DND-41 (cell line): Measurements from ENCODE around the gene SRF.

Experiments used
- EZH2 ChIP-seq: IDR thresholded peaks from 3 replicates; pipeline ENCODE4 v1.6.1; 2012; ENCODE audit warnings: borderline replicate concordance, low read depth, mild to moderate bottlenecking, moderate library complexity, low read length, inconsistent platforms; ENCODE audit not compliant: severe bottlenecking
- TF ChIP-seq, protein P1 (sequence below): IDR thresholded peaks from 2 replicates; pipeline ENCODE4 v1.5.1; 2012; ENCODE audit warnings: borderline replicate concordance, low read length, moderate library complexity, mild to moderate bottlenecking; ENCODE audit not compliant: poor library complexity, severe bottlenecking; ENCODE audit errors: extremely low read depth

DNA sequence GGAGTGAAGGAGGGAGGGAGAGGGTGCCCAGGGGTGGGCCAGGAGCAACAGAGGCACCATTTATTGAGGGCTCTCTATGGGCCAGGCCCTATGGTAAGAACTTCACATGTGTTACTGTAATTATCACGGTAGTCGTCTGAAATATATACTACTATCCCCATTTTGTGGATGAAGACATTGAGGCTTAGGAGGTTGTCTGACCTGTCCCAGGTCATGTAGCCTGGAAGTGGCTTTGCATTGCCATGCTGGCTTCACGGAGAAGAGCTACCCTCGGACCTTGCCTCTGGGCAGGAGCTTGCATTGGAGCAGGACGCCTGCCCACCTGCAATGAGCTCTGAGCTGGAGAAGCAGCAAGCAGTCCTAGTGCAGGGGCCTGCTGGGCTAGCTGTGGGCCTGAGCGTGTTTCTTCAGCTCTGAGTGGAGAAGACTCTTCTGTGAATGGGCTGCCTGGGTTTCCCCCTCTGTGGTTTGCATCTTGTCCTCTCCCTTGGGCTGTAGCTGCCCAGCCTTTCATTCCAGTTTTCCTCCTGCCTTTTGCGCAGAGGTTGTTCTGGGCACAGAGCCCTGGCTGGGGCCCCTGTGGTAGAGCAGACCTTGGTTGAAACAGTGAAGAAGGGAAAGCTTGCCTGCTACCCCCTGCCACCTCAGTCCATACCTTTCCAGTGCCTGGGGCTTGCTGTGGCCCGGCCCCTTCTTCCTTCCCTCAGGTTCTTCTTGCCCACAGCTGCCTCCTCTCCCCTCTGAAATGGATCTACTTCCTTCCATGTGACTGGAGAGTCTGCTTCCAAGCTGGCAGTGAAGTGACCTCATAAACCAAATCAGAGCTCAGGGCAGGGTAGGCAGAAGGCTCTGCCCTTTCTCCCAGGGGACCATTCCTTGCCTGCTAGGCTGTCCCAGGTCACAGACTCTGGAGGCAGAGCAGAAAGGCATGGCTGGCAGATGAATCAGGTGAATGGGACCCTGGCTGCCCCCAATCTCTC, 24.1 kb upstream of the SRF start:
- TF ChIP-seq, protein P1, sequence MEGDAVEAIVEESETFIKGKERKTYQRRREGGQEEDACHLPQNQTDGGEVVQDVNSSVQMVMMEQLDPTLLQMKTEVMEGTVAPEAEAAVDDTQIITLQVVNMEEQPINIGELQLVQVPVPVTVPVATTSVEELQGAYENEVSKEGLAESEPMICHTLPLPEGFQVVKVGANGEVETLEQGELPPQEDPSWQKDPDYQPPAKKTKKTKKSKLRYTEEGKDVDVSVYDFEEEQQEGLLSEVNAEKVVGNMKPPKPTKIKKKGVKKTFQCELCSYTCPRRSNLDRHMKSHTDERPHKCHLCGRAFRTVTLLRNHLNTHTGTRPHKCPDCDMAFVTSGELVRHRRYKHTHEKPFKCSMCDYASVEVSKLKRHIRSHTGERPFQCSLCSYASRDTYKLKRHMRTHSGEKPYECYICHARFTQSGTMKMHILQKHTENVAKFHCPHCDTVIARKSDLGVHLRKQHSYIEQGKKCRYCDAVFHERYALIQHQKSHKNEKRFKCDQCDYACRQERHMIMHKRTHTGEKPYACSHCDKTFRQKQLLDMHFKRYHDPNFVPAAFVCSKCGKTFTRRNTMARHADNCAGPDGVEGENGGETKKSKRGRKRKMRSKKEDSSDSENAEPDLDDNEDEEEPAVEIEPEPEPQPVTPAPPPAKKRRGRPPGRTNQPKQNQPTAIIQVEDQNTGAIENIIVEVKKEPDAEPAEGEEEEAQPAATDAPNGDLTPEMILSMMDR, result no peak
- no peak for TF ChIP-seq EZH2
